OCI-LY3 (cell line): Measurements from ENCODE around the gene SYPL1.

Experiments used
- H2AFZ ChIP-seq: fragments of 200-600, 300-600 bp; shearing (Covaris generic); 2 replicates; pipeline ENCODE4 v1.6.0; 2014; ENCODE audit warnings: antibody characterized with exemption, low read depth, low read length
- H3K27ac ChIP-seq: fragments of 200-600, 300-600 bp; sonication (generic); 2 replicates; pipeline ENCODE4 v1.5.1; 2014; ENCODE audit warnings: mild to moderate bottlenecking, low read length, moderate library complexity, mixed read lengths
- H3K27me3 ChIP-seq: fragments of 200-600, 300-600 bp; sonication (generic); 2 replicates; pipeline ENCODE4 v1.6.1; 2014; ENCODE audit warnings: low read depth, low read length, mixed read lengths
- H3K36me3 ChIP-seq: fragments of 200-600, 300-600 bp; sonication (generic); replicated peaks from 2 replicates; pipeline ENCODE3; 2014; ENCODE audit warnings: low read depth, low read length, mixed read lengths
- H3K4me1 ChIP-seq: fragments of 300-600, 200-600 bp; sonication (generic); 2 replicates; pipeline ENCODE4 v1.6.1; 2014; ENCODE audit warnings: low read length, mixed read lengths
- H3K4me2 ChIP-seq: fragments of 200-600, 300-600 bp; sonication (generic); 2 replicates; pipeline ENCODE4 v1.6.1; 2014; ENCODE audit warnings: low read length, mixed read lengths
- H3K4me3 ChIP-seq: fragments of 300-600, 200-600 bp; sonication (generic); 2 replicates; pipeline ENCODE4 v1.5.1; 2014; ENCODE audit warnings: antibody characterized with exemption, mild to moderate bottlenecking, low read length, moderate library complexity
- H3K79me2 ChIP-seq: fragments of 300-600, 200-600 bp; shearing (Covaris generic); 2 replicates; pipeline ENCODE4 v1.6.1; 2014; ENCODE audit warnings: mild to moderate bottlenecking, low read length, mixed read lengths
- H3K9ac ChIP-seq: fragments of 300-600, 200-600 bp; shearing (Covaris generic); 2 replicates; pipeline ENCODE4 v1.6.0; 2014; ENCODE audit warnings: mild to moderate bottlenecking, low read length, moderate library complexity
- H3K9me3 ChIP-seq: fragments of 200-600, 300-600 bp; shearing (Covaris generic); 2 replicates; pipeline ENCODE4 v1.6.1; 2014; ENCODE audit warnings: low read length, mixed read lengths; ENCODE audit not compliant: insufficient read depth
- H4K20me1 ChIP-seq: fragments of 200-600, 300-600 bp; sonication (generic); 2 replicates; pipeline ENCODE4 v1.6.1; 2016; ENCODE audit warnings: low read length, mixed read lengths; ENCODE audit not compliant: insufficient read depth
- CTCF ChIP-seq: fragments of 200-600, 300-600 bp; sonication (generic); IDR thresholded peaks from 2 replicates; pipeline ENCODE4 v1.5.1; 2014; ENCODE audit warnings: antibody characterized with exemption, low read length, low read depth
- EZH2phosphoT487 ChIP-seq: fragments of 200-600 bp; shearing (Covaris generic); IDR thresholded peaks from 2 replicates; pipeline ENCODE4 v1.6.1; 2018; ENCODE audit warnings: antibody characterized with exemption, mixed run types, low read depth

The SYPL1 gene

GRCh38 chr7:106050002-106050745 is 61.9 kb downstream of the SYPL1 start:
- no peak overlapping the region for H3K9ac ChIP-seq
- H3K36me3 ChIP-seq: no peaks in the 10 kb centered on the region
- H2AFZ ChIP-seq: no peak overlapping the region
- H3K9me3 ChIP-seq: no peaks in the 10 kb centered on the region
- H3K79me2 ChIP-seq: no peaks in the 10 kb centered on the region
- H3K4me2 ChIP-seq: no peak overlapping the region
- H3K27me3 ChIP-seq: peaks cover 35% of the 10 kb centered on the region
- peaks cover 7% of the 10 kb centered on the region for H3K4me1 ChIP-seq
- no peak overlapping the region for H3K4me3 ChIP-seq
- no peaks in the 10 kb centered on the region for H4K20me1 ChIP-seq
- no peak overlapping the region for H3K27ac ChIP-seq
- TF ChIP-seq CTCF (peak; percentile 15; the same call in 1 of the 2 replicates), EZH2phosphoT487 (no peak)

DNA sequence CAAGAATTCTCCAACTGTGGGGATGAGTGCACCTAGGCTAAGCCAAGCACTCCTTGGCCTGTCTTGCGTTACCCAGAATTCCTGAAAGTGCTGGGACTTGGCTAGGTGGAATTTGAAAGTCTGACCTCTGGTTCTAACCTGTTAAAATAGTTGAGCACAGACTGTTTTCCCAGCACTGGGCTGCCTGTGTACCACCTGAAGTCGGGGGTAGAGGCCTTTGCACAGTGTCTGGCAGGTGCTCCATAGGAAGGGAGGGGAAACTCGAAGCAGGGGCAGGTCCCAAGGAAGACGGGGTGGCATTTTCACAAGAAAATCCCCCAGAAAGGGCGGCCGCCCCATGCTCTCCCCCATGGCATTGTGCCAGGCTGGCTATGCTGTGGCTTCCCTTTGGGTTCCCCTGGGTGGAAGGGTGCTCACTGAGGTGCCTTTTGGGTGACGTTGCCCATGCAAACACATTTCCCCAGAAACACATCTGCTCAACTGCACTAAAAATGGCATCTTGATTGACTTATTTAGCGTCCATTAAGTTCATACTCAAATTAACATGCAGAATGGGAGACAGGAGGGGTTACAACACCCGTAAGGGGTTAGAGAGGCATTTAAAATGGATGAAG is 62.9 kb downstream of the SYPL1 start:
- H3K36me3 ChIP-seq: no peaks in the 10 kb centered on the region

DNA sequence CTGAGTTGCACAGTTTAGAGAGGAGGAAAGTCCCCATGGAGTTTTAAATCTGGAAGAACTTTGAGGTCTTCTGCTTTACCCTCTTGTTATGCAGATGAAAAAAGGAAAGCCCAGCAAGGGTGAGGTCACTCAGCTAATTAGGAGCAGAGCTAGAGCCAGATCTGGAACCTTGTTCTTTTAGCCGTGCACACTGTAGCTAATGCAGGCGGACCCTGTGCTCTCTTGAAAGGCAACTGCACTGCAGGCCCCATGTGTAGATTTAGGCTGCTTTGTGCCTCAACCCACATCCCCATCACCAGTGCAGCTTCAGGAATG is 63.4 kb downstream of the SYPL1 start:
- Histone ChIP-seq H3K4me1 (peaks cover 7% of the 10 kb centered on the region), H3K27ac (no peak overlapping the region), H3K9me3 (no peaks in the 10 kb centered on the region), H3K27me3 (peaks cover 48% of the 10 kb centered on the region), H2AFZ (no peak overlapping the region), H3K36me3 (no peaks in the 10 kb centered on the region), H3K79me2 (no peaks in the 10 kb centered on the region), H4K20me1 (no peaks in the 10 kb centered on the region), H3K4me3 (no peak overlapping the region), H3K9ac (no peak overlapping the region), H3K4me2 (no peak overlapping the region)
- no peak for TF ChIP-seq EZH2phosphoT487
- no peak for TF ChIP-seq CTCF

More for the DNA sequence above, 62.9 kb downstream of the SYPL1 start:
- Histone ChIP-seq H2AFZ (no peak overlapping the region), H3K9me3 (no peaks in the 10 kb centered on the region), H3K79me2 (no peaks in the 10 kb centered on the region), H3K9ac (no peak overlapping the region), H3K4me2 (no peak overlapping the region), H4K20me1 (no peaks in the 10 kb centered on the region), H3K4me3 (no peak overlapping the region), H3K27ac (no peak overlapping the region), H3K4me1 (peaks cover 7% of the 10 kb centered on the region), H3K27me3 (peaks cover 45% of the 10 kb centered on the region)
- TF ChIP-seq EZH2phosphoT487: no peak
- no peak for TF ChIP-seq CTCF

DNA sequence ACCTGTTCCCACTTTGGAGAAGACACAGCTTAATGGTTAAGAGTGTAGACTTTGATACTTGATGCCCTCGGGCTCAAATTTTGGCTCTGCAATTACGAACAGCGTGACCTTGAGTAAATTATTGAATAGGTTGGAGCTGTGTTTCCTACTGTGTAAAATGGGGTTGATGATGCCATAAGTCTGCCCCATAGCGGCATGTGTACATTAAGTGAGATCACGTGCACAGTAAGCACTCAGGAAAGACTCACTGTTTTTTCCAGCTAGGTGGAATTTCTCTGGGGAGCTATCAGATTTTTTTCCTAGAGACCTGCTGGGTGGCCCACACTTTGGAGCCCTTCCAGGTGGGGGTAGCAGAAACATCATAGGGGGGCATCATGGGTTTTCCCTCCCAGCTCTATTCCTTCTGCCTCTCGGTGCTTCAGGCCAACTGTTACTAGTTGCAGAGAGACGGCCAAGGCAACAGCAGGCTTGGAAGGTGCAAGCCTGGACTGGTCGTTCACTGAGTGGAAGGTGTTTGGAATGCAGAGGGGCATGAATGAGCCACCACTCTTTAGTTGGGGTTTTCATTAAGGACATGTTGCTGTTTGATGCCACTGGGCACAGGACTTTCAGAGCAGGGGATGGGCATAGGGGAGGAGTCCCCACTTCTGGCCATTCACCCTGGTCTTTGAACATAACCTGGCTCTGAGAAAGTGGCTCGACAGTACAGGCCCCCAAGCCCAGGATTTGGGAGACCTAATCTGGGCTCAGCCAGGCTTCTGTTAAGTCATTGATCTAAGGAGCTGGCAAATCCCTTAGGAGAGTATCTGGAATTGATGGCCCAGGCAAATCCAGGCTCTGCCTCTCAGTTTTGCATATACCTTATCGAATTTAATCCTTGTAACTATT is 64.0 kb downstream of the SYPL1 start:
- H3K4me1 ChIP-seq: peaks cover 7% of the 10 kb centered on the region
- no peak overlapping the region for H3K27ac ChIP-seq
- H2AFZ ChIP-seq: no peak overlapping the region
- H3K4me3 ChIP-seq: no peak overlapping the region
- no peaks in the 10 kb centered on the region for H4K20me1 ChIP-seq
- H3K79me2 ChIP-seq: no peaks in the 10 kb centered on the region
- H3K9me3 ChIP-seq: no peaks in the 10 kb centered on the region
- peaks cover 47% of the 10 kb centered on the region for H3K27me3 ChIP-seq
- no peaks in the 10 kb centered on the region for H3K36me3 ChIP-seq
- H3K9ac ChIP-seq: no peak overlapping the region
- no peak overlapping the region for H3K4me2 ChIP-seq
- TF ChIP-seq CTCF (no peak), EZH2phosphoT487 (no peak)
